DMS 273 treated with DMSO at 0.1 percent for 48 hours (cell line): ENCODE measurements around the gene C5orf63.
"Not testable (repeated sequence)": the region's sequence is repeated elsewhere in the genome, so short reads cannot be mapped to it uniquely, and the experiment has no call there.

Experiments used
- DNase-seq: peaks from one replicate; lab custom pipeline; 2025; lab: John Stamatoyannopoulos, UW

C5orf63 gene

GRCh38 chr5:127007522-127007921 lies 65.8 kb downstream of the C5orf63 start:
- DNase-seq: no peak

GRCh38 chr5:127006744-127007143 lies 66.6 kb downstream of the C5orf63 start:
- no peak for DNase-seq

GRCh38 chr5:127005282-127005681 lies 68.0 kb downstream of the C5orf63 start:
- not testable (repeated sequence) for DNase-seq

- no peak for DNase-seq
Measured at GRCh38 chr5:127004721-127005120, 68.6 kb downstream of the C5orf63 start.

- no peak for DNase-seq
Measured at GRCh38 chr5:127003798-127004495, 69.4 kb downstream of the C5orf63 start.

- no peak for DNase-seq
Measured at GRCh38 chr5:127002390-127002789, 70.9 kb downstream of the C5orf63 start.

GRCh38 chr5:127001621-127002296 lies 71.5 kb downstream of the C5orf63 start:
- no peak for DNase-seq
